Measurements from ENCODE around the gene SPPL2C.

The SPPL2C gene

DNA sequence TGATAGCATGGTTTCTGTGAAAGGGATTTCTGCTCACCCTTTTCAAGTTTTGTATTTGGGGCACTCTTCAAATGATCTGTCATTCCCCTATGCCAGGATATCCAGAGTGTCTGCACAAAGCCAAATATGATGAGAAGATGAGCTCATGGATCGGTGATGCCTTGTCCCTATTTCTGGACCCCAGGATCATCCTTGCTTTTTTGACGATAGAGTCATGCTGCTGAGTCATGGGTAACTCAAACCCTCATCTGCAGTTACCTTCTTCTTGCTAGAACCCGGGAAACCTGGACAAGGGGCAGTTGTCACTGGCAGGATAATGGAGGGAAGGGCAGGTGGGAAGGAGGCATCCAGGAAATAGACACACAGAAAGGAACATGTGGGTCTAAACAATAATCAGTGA is 31.9 kb downstream of the SPPL2C start:
- DNase-seq (ENCODE audit: low read depth in 2 of 2): no peak

DNA sequence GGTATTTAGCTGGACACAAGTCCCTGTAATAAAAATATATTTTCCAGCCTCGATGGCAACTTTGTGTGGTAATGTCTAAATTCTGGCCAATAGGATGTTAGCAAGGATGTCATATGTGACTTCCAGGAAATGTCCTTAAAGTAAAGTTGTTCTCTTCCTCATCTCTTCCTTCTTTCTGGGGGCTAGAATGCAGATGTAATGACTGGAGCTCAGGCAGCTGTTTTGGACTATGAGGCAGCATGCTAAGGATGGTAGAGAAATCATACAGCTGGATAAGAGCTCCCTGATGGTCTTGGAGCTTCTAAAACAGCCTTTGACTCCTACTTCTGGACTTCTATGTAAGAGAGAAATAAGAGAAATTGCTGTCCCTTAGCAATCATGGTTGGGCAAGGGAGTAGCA is 32.8 kb downstream of the SPPL2C start:
- DNase-seq (ENCODE audit: low read depth in 2 of 2): no peak

DNA sequence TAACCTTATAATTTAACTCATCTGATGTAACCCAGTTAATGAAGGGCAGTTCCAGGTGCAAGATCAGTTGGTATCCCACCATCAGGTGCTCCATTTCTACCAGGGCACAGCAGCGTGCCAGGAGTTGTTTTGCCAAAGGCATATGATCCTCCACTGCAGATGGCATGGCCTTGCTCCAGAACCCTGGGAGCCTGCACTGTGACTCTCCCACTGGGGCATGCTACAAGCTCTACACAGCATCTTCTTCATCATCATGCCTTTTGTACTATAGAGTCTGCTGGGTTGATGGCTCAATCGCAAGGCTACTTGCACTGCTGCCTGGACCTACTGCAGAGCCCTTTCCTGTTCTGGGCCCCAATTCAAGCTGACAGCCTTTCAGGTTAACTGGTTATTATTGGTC is 38.4 kb downstream of the SPPL2C start:
- no peak for DNase-seq (ENCODE audit: low read depth in 2 of 2)

DNA sequence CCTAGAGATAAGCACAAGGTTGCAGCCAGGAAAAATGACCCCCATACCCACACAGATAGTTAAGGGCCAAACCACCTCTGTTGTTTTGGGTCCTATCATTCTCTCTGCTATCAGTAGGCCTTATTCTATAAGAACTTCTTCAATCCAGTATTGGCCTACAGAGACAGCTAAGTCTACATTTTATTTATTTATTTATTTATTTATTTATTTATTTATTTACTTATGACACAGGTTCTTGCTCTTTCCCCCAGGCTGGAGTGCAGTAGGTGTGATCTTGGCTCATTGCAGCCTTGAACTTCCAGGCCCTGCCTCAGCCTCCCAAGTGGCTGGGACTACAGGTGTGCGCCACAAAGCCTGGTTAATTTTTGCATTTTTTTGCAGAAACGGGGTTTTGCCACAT is 42.2 kb downstream of the SPPL2C start:
- no peak for DNase-seq (ENCODE audit: low read depth in 2 of 2)

DNA sequence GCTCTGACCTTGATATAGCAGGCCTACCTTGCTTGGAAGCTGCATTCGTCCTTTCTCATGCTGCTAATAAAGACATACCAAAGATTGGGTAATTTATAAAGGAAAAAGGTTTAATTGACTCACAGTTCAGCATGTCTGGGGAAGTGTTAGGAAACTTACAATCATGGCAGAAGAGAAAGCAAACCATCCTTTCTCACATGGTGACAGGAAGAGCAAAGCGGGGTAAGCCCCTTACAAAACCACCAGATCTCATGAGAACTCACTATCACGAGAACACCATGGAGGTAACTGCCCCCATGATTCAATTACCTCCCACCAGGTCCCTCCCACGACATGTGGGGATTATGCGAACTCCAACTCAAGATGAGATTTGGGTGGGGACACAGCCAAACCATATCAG is 43.7 kb downstream of the SPPL2C start:
- DNase-seq (ENCODE audit: low read depth in 2 of 2): no peak

DNA sequence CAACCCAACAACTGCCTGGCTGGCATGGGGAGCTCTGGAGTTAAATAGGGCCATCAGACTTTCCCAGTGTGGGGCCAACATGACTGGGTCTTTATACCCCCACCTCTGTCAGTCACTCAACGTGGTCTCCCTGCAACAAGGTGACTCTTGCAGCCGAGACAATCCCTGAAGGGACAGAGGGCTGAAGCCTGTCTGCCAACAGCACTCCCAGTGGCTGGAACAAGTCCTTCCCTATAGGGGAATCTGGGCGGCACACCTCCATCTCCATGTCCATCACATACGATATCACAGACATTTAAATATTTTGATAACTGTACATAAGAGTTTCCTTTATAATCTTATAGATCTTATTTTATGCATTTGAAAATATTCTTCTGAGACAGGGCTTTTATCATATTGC is 44.9 kb downstream of the SPPL2C start:
- DNase-seq (ENCODE audit: low read depth in 2 of 2): no peak

DNA sequence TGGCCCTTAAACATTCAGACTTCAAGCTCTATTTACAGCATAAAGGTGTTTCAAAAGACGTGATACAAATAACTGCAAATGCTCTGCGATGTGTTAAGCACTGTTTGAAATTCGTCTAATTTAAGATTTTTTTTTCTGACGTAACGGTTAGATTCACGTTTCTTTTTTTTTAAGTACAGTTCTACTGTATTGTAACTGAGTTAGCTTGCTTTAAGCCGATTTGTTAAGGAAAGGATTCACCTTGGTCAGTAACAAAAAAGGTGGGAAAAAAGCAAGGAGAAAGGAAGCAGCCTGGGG is 49.0 kb downstream of the SPPL2C start:
- no peak for DNase-seq (ENCODE audit: low read depth in 2 of 2)

DNA sequence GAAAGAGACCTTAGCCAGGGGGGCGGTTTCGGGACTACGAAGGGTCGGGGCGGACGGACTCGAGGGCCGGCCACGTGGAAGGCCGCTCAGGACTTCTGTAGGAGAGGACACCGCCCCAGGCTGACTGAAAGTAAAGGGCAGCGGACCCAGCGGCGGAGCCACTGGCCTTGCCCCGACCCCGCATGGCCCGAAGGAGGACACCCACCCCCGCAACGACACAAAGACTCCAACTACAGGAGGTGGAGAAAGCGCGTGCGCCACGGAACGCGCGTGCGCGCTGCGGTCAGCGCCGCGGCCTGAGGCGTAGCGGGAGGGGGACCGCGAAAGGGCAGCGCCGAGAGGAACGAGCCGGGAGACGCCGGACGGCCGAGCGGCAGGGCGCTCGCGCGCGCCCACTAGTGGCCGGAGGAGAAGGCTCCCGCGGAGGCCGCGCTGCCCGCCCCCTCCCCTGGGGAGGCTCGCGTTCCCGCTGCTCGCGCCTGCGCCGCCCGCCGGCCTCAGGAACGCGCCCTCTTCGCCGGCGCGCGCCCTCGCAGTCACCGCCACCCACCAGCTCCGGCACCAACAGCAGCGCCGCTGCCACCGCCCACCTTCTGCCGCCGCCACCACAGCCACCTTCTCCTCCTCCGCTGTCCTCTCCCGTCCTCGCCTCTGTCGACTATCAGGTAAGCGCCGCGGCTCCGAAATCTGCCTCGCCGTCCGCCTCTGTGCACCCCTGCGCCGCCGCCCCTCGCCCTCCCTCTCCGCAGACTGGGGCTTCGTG is 49.5 kb downstream of the SPPL2C start, which contains the start of gene MAPT:
Gene MAPT, plus strand, starts transcription at position 533 of the 763 bp plus-strand sequence. CDS start 67,784 bp downstream, outside the sequence.
- DNase-seq (ENCODE audit: low read depth in 2 of 2): peak; percentile 60 to 64

DNA sequence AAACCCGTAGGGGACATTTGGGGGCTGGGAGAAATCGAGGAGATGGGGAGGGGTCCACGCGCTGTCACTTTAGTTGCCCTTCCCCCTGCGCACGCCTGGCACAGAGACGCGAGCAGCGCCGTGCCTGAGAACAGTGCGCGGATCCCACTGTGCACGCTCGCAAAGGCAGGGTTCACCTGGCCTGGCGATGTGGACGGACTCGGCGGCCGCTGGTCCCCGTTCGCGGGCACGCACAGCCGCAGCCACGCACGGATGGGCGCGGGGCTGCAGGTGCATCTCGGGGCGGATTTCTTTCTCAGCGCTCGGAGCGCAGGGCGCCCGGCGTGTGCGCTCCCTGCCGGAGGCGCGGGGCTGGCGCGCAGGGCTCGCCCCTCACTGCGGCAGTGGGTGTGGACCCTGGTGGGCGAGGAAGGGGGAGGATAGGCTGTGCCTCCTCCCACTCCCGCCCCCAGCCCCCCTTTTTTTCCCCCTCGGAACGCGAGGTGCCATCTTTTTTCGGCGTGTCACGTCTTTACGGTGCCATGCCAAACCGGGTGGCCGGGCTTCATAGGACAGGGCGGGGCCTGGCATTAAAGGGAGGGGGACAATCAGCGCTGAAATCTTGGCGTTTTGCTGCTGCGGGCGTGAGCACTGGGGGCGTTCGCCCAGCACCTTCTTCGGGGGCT is 50.8 kb downstream of the SPPL2C start:
- DNase-seq (ENCODE audit: low read depth in 2 of 2): no peak

DNA sequence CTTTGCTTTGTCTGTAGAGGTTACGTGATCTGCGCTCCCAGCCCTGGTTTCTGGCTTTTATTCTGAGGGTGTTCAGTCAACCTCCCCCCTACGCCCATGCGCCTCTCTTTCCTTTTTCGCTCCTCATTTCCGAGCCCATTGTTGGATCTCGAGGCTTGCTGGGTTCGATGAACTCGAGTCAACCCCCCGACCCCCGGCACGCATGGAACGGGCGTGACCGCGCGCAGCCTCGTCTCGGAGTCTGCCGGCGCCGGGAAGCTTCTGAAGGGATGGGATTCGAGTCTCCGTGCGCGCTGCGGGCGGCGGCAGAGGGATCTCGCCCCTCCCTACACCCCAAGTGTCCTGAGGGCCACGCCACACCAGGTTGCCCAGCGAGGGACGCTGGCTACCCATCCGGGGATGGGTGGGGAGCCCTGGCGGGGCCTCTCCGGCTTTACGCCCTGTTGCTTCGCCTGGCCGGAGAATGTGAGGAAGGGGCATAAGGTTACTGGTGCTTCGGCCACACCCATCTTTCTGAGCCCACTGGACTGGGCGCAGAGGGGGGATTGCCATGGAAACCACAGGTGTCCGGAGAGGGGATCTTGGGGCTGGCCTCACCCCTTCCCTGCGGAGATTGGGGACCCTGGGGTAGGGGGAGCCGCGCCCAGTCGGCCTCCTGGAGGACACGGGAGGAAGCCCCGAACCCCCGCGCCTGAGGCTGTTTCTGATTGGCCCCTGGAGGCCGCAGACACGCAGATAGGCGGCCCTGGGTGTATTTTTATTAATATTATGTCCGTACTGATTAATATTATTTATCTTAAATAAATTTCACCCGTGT is 51.5 kb downstream of the SPPL2C start:
- DNase-seq (ENCODE audit: low read depth in 2 of 2): no peak
